H1 (cell line): Measurements from ENCODE around the gene TNFRSF6B. TPM values are rescaled to one million over a fixed set of nuclear protein-coding genes. Genes with fewer than 3 reads are reported as not detected.

ENCODE experiments used
- PHF8 ChIP-seq: fragments of 200-600 bp; sonication (generic); conservative IDR thresholded peaks from 2 replicates; pipeline ENCODE4 v1.7.1; 2012; ENCODE audit warnings: low read depth, mild to moderate bottlenecking, inconsistent platforms, low read length, moderate library complexity
- polyA plus RNA-seq, 7 experiments: library from polyadenylated mRNA; depleted of rRNA in 3 of 7; stranded (reverse) in 5 of 7; unstranded in 2 of 7; fragments of >200 nt in 5 of 7; fragments of 200-250 nt in 2 of 7; gene quantifications; 1 replicate in 5 of 7; 2 replicates in 1 of 7; 4 replicates in 1 of 7; pipeline versions ENCODE4 v1.2.1 to v1.2.3, GENCODE V29; 2011 to 2013; ENCODE audit warnings: missing spikeins in 2 of 7, mixed read lengths in 2 of 7
- total RNA-seq: library from RNA; stranded (reverse); fragmentation: NEBNext Ultra II Directional; extraction: Animal tissue kit (Norgen Biotek cat#: 25700); gene quantifications from 2 replicates; pipeline ENCODE4 v1.2.1, GENCODE V29; 2021
- TF ChIP-seq, protein P1 (sequence below): IDR thresholded peaks from 2 replicates; pipeline ENCODE4 v1.6.1; 2011; ENCODE audit warnings: low read length, improper control_type of control experiment

The TNFRSF6B gene
- total and polyA plus RNA-seq, 2 of the 8 experiments (the other 6 are each of a cell fraction or from before 2014, with no cell fraction given), result 3.1 TPM; not detected in 1

DNA sequence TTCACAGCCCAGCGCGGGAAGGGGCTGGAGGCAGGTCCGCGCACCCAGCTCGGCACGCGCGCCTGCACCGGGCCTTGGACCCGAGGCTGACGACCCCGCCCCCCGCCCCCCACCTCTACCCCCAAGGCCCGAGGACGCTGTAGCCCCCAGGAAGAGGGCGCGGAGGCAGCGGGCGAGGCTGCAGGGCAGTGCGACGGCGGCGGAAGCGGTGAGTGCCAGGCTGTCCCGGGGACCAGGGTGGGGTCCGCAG, 41.2 kb downstream of the TNFRSF6B start (continued):
- no peak for TF ChIP-seq PHF8
- TF ChIP-seq, protein P1, sequence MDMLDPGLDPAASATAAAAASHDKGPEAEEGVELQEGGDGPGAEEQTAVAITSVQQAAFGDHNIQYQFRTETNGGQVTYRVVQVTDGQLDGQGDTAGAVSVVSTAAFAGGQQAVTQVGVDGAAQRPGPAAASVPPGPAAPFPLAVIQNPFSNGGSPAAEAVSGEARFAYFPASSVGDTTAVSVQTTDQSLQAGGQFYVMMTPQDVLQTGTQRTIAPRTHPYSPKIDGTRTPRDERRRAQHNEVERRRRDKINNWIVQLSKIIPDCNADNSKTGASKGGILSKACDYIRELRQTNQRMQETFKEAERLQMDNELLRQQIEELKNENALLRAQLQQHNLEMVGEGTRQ, result no peak
